ENCODE results near the gene HFE.

- TF ChIP-seq GATA2 (IDR thresholded peaks at IDR 0.05; ENCODE audit: low read depth, low read length) (no peak), GATA3 (IDR thresholded peaks at IDR 0.05; ENCODE audit: low read depth, low read length) (no peak)
Measured at GRCh38 chr6:26071135-26071534, 16.1 kb upstream of the HFE start.

Measured in SH-SY5Y (cell line).